AG04449 (cell line): ENCODE data around the gene CLEC5A.
"Not testable (repeated sequence)": the region's sequence is repeated elsewhere in the genome, so short reads cannot be mapped to it uniquely, and the experiment has no call there.

Source experiments
- CTCF ChIA-PET: fragments of 350-600 bp; formaldehyde crosslinking; extraction: SDS; loops from one replicate; lab custom pipeline; 2021; ENCODE audit warnings: antibody characterized with exemption; lab: Yijun Ruan, JAX
- POLR2A ChIA-PET: fragments of 400-600, 350-600 bp; formaldehyde crosslinking; extraction: SDS; loops from one replicate; lab custom pipeline; 2020; ENCODE audit warnings: antibody characterized with exemption, inconsistent platforms; lab: Yijun Ruan, JAX
- DNase-seq: peaks from one replicate; pipeline ENCODE4 v3.0.0-alpha.2; 2010; ENCODE audit warnings: low read depth, low spot score
- H3K4me3 ChIP-seq: 2 replicates; pipeline ENCODE4 v1.5.1; 2011; ENCODE audit warnings: low read depth, mild to moderate bottlenecking, control low read depth, low read length
- CTCF ChIP-seq: IDR thresholded peaks from one replicate; pipeline ENCODE4 v1.5.1; 2011; ENCODE audit warnings: mild to moderate bottlenecking, moderate library complexity, low read length, control low read depth, inconsistent platforms; ENCODE audit not compliant: insufficient read depth; ENCODE audit errors: missing control alignments

Gene CLEC5A

GRCh38 chr7:141946796-141947195 is at the start of gene CLEC5A:
CLEC5A (minus strand) TSS chr7:141946974; CDS start chr7:141946292, 682 bp downstream.
- no peak for DNase-seq
- H3K4me3 ChIP-seq: no peak within 1 kb of the TSS
- ChIA-PET POLR2A (no interaction called here), CTCF (no interaction called here)
- no peak for TF ChIP-seq CTCF

DNA sequence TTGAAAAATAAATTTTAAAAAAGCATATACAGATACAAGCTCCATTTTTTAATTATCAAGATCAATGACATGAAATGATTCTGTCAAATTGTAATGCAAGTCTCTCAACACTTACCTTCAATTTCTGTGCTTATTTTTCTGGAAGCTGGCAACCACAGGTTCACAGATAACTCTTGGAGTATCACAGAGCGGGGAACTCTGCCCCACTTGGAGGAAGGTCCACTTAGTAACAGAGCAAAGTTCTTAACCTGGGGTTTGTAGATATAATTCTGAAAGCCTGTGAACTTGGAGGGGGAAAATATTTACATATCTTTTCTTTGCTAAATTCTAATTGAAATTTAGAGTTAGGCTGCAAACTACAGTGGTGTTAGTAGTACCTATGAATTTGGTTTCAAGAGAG is 46.6 kb upstream of the CLEC5A start:
- DNase-seq: no peak
- ChIA-PET CTCF (no interaction called here), POLR2A (no interaction called here)
- H3K4me3 ChIP-seq: no peak overlapping the region
- no peak for TF ChIP-seq CTCF

GRCh38 chr7:141992688-141993087 is 45.9 kb upstream of the CLEC5A start:
- no peak for TF ChIP-seq CTCF
- POLR2A ChIA-PET: no interaction called here
- no peak overlapping the region for H3K4me3 ChIP-seq
- CTCF ChIA-PET: no interaction called here
- no peak for DNase-seq

DNA sequence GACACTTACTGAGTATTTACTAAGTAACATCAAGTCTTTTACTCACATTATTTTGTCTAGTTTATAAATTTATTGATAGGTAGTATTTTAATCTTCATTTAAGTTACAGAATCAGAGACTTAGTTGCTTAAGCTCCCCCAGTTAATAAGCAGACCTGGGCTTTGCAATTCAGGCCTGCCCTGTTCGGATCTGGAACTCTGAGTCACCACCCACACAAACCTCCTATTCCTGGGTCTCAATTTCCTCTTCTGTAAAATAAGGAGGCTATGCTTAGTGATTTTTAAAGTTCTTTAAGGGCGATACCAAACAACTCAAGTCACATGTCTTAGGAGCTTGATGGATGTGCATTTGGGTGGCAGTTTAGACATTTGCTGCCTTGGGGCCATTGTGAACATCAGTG is 45.4 kb upstream of the CLEC5A start:
- ChIA-PET CTCF (no interaction called here), POLR2A (no interaction called here)
- no peak for TF ChIP-seq CTCF
- H3K4me3 ChIP-seq: no peak overlapping the region
- no peak for DNase-seq

GRCh38 chr7:141991140-141991539 is 44.4 kb upstream of the CLEC5A start:
- no peak for DNase-seq
- no peak overlapping the region for H3K4me3 ChIP-seq
- ChIA-PET CTCF (no interaction called here), POLR2A (no interaction called here)
- TF ChIP-seq CTCF: no peak

DNA sequence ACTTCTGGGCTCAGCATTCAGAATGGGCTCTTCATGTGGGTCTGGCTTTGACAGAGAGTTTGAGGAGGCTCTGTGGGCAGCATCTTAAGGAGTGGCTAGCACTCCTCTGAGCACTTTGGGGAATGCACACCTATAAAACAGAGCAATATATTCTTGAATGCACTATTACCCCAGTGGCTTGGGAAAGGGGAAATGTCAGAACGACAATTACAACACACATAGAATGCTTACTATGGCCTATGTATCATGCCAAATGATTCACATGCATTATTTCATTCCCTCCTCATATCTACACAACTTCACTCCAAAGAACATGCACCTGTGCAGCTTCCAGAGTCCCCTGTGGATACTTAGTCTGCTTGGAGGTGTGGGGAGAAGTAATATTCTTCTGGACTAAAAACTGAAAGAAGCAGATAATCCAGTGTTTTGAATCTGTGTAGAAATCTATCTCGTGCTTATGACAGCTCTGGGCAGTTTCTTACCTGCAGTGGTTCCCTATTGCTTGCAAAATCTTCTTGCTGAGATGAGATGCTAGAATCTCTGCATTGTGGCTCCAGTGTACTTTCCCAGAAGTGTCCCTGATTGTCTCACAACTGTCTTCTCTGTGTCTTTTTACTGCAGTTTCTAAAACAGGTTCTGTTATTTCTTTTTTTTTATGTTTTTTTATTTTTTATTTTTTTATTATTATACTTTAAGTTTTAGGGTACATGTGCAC is 43.4 kb upstream of the CLEC5A start:
- ChIA-PET POLR2A (no interaction called here), CTCF (no interaction called here)
- H3K4me3 ChIP-seq: no peak overlapping the region
- TF ChIP-seq CTCF: no peak
- DNase-seq: no peak

DNA sequence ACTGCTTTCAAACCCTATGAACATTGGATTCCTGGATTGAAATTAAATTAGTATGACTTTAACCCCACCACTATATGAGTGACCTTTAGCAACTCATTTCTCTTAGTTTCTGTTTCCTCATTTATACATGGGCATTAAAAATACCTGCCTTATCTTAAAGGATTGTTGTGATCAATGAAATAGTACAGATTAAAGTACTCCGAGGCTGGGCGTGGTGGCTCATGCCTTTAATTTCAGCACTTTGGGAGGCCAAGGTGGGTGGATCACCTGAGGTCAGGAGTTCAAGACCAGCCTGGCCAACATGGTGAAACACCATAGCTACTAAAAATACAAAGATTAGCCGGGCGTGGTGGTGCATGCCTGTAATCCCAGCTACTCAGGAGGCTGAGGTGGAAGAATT is 41.0 kb upstream of the CLEC5A start:
- POLR2A ChIA-PET, DNase-seq, H3K4me3 ChIP-seq, CTCF ChIA-PET: not testable (repeated sequence)
